Rectal smooth muscle tissue (tissue), 1 donor: Measurements from ENCODE around the gene SEC14L3.
"Not testable (repeated sequence)": the region's sequence is repeated elsewhere in the genome, so short reads cannot be mapped to it uniquely, and the experiment has no call there.

Experiments
- H3K27ac ChIP-seq: one replicate; pipeline ENCODE4 v1.7.0; 2013; ENCODE audit warnings: low read depth, low read length, inconsistent platforms
- H3K27me3 ChIP-seq: one replicate; pipeline ENCODE4 v1.7.0; 2013; ENCODE audit warnings: low read length; ENCODE audit not compliant: control insufficient read depth, insufficient read depth
- H3K36me3 ChIP-seq: one replicate; pipeline ENCODE4 v1.7.0; 2013; ENCODE audit warnings: low read length; ENCODE audit not compliant: control insufficient read depth, insufficient read depth
- H3K4me1 ChIP-seq: one replicate; pipeline ENCODE4 v1.7.0; 2013; ENCODE audit warnings: low read length; ENCODE audit not compliant: control insufficient read depth, insufficient read depth
- H3K4me3 ChIP-seq: one replicate; pipeline ENCODE4 v1.7.0; 2013; ENCODE audit warnings: low read length
- H3K9ac ChIP-seq: one replicate; pipeline ENCODE4 v1.7.0; 2013; ENCODE audit warnings: low read length

The SEC14L3 gene

GRCh38 chr22:30481711-30482110, 9.9 kb upstream of the SEC14L3 start:
- Histone ChIP-seq H3K4me3 (no peak overlapping the region), H3K9ac (no peak overlapping the region), H3K4me1 (no peaks in the 10 kb centered on the region), H3K27me3 (no peaks in the 10 kb centered on the region), H3K36me3 (no peaks in the 10 kb centered on the region), H3K27ac (no peak overlapping the region)

GRCh38 chr22:30479981-30480380, 8.2 kb upstream of the SEC14L3 start:
- Histone ChIP-seq H3K36me3 (no peaks in the 10 kb centered on the region), H3K27me3 (no peaks in the 10 kb centered on the region), H3K9ac (no peak overlapping the region), H3K4me1 (no peaks in the 10 kb centered on the region), H3K27ac (no peak overlapping the region), H3K4me3 (no peak overlapping the region)

- Histone ChIP-seq H3K9ac (no peak overlapping the region), H3K36me3 (no peaks in the 10 kb centered on the region), H3K4me3 (no peak overlapping the region), H3K4me1 (no peaks in the 10 kb centered on the region), H3K27me3 (no peaks in the 10 kb centered on the region), H3K27ac (no peak overlapping the region)
Observed at GRCh38 chr22:30474683-30475424, 3.0 kb upstream of the SEC14L3 start.

DNA sequence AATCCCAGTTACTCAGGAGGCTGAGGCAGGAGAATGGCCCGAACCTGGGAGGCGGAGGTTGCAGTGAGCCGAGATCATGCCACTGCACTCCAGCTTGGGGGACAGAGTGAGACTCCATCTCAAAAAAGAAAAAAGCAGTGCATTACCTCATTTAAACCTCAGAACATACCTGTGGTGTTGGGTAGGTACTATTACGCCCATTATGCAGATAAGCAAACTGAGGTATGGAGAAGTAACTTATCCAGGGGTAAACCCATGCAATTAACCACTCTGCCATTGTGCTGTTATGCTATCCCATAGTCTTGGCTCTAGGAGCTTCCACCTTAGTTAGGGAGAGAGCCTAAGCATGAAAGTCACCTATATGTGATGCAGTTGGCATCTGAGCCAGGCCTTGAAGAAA, 2.3 kb upstream of the SEC14L3 start:
- Histone ChIP-seq H3K9ac (no peak overlapping the region), H3K4me3 (no peak overlapping the region), H3K27ac (no peak overlapping the region), H3K27me3 (peaks cover 4% of the 10 kb centered on the region), H3K4me1 (no peaks in the 10 kb centered on the region), H3K36me3 (no peaks in the 10 kb centered on the region)

DNA sequence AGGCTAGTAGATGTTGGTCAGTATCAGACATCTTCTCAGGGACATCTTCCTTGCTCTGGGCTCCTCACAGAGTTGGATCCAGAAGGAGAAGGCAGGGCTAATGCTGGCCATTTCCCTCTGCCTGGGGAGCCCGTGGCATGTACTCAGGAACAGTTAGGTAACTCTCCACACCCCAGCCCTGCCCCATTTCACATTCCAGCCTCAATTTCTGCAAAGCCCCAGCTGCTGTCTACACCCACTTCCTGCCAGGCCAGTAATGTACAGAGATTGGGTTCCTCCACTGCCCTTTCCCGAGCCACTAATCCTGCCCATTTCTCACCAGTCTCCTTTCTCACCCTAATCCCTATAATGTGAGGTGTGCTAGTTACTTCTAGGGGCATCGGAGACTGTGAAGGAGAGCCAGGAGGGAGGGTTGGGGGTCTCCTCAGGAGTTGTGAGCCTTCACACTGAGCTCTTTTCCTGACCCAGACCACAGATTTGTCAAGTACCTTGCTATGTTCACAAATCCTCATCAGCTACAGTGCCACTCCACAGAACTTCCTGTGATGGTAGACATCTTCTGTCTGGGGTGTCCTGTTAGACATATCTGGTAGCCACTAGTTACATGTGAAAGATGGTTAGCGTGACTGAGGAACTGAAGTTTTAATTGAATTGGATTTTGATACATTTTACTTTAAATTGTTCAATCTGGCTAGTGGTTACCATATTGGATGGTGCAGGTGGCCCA, 1.3 kb upstream of the SEC14L3 start:
- Histone ChIP-seq H3K27ac (no peak overlapping the region), H3K27me3 (peaks cover 4% of the 10 kb centered on the region)

DNA sequence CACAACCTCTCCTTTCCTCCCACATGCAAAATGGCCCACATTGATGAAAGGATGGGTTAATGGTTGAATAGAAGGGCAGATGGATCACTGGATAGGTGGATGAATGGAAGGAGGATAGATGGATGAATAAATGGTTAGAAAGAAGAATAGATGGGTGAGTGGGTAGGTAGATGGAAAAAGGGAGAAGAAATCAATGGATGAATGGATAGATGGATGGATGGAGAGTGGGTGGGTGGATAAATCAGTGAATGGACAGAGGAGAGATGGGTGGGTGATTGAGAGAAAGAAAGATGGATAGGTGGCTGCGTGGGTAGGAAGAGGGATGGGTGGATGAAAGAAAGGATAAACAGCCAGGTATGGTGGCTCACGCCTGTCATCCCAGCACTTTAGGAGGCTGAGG, 1.2 kb downstream of the SEC14L3 start:
- Histone ChIP-seq H3K9ac (no peak overlapping the region), H3K27ac (no peak overlapping the region), H3K27me3 (peaks cover 4% of the 10 kb centered on the region), H3K4me1 (no peaks in the 10 kb centered on the region), H3K36me3 (no peaks in the 10 kb centered on the region), H3K4me3 (no peak overlapping the region)

More for the DNA sequence above, 1.3 kb upstream of the SEC14L3 start:
- no peak overlapping the region for H3K9ac ChIP-seq
- H3K4me3 ChIP-seq: no peak overlapping the region
- H3K4me1 ChIP-seq: no peaks in the 10 kb centered on the region
- no peaks in the 10 kb centered on the region for H3K36me3 ChIP-seq

DNA sequence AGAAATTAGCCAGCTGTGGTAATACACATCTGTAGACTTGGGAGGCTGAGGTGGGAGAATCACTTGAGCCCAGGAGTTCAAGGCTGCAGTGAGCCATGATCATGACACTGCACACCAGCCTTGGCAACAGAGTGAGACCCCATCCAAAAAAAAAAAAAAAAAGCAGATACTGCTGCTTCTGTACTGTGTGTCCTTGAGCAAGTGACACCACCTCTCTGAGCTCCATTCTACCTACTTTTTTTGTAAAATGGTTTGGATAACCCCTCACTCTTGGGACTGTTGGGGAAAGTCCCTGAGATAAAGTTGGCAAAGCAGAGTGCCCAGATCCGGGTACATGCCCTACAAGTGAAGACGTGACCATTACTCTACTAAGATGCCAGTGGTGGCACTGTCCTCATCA, 2.7 kb downstream of the SEC14L3 start:
- Histone ChIP-seq H3K4me1 (no peaks in the 10 kb centered on the region), H3K36me3 (no peaks in the 10 kb centered on the region), H3K9ac (no peak overlapping the region), H3K4me3 (no peak overlapping the region), H3K27me3 (peaks cover 4% of the 10 kb centered on the region), H3K27ac (no peak overlapping the region)

DNA sequence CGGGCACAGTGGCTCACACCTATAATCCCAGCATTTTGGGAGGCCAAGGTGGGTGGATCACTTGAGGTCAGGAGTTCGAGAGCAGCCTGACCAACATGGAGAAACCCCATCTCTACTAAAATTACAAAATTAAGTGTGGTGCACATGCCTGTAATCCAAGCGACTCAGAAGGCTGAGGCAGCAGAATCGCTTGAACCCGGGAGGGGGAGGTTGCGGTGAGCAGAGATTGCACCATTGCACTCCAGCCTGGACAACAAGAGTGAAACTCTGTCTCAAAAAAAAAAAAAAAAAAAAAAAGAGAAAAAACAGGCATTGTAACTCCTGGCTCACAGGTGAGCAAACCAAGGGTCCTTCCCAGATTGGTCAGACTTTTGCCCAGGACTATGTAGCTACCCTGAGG, 11.3 kb downstream of the SEC14L3 start:
- not testable (repeated sequence) for H3K4me3 ChIP-seq, H3K4me1 ChIP-seq, H3K27me3 ChIP-seq, H3K36me3 ChIP-seq, H3K9ac ChIP-seq, H3K27ac ChIP-seq

GRCh38 chr22:30460147-30460546, 11.7 kb downstream of the SEC14L3 start:
- Histone ChIP-seq H3K27me3 (no peaks in the 10 kb centered on the region), H3K36me3 (no peaks in the 10 kb centered on the region), H3K27ac (no peak overlapping the region), H3K9ac (no peak overlapping the region), H3K4me3 (no peak overlapping the region), H3K4me1 (no peaks in the 10 kb centered on the region)

DNA sequence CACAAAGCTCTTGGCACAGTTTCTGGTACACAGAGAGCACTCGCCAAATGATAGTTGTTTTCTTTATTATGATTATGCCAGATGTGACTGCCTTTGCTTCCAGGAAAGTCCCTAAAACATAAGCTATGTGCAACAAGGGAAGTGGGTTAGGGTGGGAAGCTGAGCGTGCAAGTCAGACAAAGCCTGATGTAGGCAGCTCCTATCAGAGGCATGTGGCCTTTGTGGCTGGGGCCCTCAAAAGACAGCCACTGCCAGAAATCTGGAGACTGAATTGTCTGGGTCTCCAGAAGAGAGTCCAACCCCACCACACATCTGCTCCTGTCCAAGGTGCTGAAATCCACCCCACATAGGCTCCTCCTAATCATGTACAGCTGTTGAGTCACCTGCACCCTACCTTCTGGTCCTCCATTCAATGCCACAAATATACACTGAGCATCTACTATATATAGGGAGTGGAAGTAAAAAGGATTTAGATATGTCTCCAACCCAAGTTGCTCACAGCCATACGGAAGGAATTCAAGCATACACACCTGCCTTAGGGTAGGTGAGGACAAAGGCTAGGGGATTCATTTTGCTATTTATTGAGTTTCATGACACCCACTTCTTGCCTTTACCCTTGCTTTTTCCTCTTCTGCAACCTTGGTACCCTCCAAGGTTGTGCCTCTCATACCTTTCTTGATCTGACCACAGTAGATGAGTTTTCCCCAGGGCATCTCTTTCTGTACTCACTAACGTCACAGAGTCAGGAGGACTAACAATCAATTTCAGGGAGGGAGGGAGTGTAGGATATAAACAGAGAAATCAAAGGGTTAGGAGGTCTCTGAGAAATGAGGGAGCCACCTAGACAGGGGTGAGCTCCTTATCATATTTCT, 12.4 kb downstream of the SEC14L3 start:
- Histone ChIP-seq H3K27me3 (no peaks in the 10 kb centered on the region), H3K36me3 (no peaks in the 10 kb centered on the region), H3K9ac (no peak overlapping the region)

GRCh38 chr22:30457981-30458380, 13.8 kb downstream of the SEC14L3 start:
- H3K4me3 ChIP-seq: no peak overlapping the region
- H3K27ac ChIP-seq: no peak overlapping the region
- H3K27me3 ChIP-seq: no peaks in the 10 kb centered on the region
- no peaks in the 10 kb centered on the region for H3K36me3 ChIP-seq
- H3K9ac ChIP-seq: no peak overlapping the region
- no peaks in the 10 kb centered on the region for H3K4me1 ChIP-seq

More for the DNA sequence above, 12.4 kb downstream of the SEC14L3 start:
- H3K27ac ChIP-seq: no peak overlapping the region
- no peaks in the 10 kb centered on the region for H3K4me1 ChIP-seq
- H3K4me3 ChIP-seq: no peak overlapping the region

DNA sequence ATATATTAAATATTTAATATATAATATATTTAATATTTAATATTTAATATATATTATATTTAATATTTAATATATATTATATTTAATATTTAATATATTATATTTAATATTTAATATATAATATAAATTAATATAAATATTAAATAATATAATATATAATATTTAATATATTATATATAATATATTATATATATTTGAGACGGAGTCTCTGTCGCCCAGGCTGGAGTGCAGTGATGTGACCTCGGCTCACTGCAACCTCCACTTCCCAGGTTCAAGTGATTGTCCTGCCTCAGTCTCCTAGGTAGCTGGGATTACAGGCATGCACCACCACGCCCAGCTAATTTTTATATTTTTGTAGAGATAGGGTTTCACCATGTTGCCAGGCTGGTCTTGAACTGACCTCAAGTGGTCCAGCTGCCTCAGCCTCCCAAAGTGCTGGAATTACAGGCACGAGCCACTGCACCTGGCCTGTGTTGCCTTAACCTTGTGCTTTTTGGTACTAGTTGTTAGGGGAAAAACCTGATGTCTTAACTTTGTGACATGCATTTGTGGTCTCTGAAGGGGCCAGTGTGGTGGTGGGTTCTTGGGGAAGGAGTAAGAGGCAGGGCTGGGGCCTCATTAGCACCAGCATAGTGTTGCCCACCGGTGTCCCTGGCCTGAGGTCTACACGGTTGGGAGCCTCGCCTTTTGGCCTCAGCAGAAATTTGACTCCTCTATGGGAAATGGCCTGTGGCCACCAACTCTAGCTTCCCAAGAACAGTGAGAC, 16.6 kb downstream of the SEC14L3 start:
- no peak overlapping the region for H3K4me3 ChIP-seq
- no peaks in the 10 kb centered on the region for H3K4me1 ChIP-seq
- H3K27me3 ChIP-seq: peaks cover 5% of the 10 kb centered on the region
- H3K27ac ChIP-seq: no peak overlapping the region
- H3K9ac ChIP-seq: no peak overlapping the region
- H3K36me3 ChIP-seq: no peaks in the 10 kb centered on the region
